ENCODE results near the gene ASIC2. TPM values are rescaled to one million over a fixed set of nuclear protein-coding genes. Genes with fewer than 3 reads are reported as not detected.

The ASIC2 gene
- total RNA-seq, 1 experiment from 2014 or later, result not detected

- no peaks in the 10 kb centered on the region for H3K4me1 Mint-ChIP-seq (ENCODE audit: insufficient read depth, unreplicated experiment)
- CTCF ChIA-PET, result interaction anchor here (0.9 kb wide), 1 partner anchor 8 kb away, joined by 4 read pairs; no protein-coding TSS in a partner anchor
- BruUV-seq (replicated peaks), result no TSS peak
- H3K36me3 Mint-ChIP-seq (ENCODE audit: insufficient read depth, unreplicated experiment), result no peaks in the 10 kb centered on the region
- intact Hi-C loops (cut with micrococcal nuclease), result no loop called here
- H3K4me3 Mint-ChIP-seq (ENCODE audit: unreplicated experiment), result no peak overlapping the region
- H3K9me3 Mint-ChIP-seq (ENCODE audit: unreplicated experiment), result peaks cover 7% of the 10 kb centered on the region
- POLR2A ChIA-PET, result no interaction called here
- H3K27me3 Mint-ChIP-seq (ENCODE audit: insufficient read depth, unreplicated experiment), result peaks cover 43% of the 10 kb centered on the region
- TF ChIP-seq CTCF (IDR thresholded peaks at IDR 0.05; ENCODE audit: unreplicated experiment), result no peak
- H3K27ac Mint-ChIP-seq (ENCODE audit: low read depth, unreplicated experiment), result no peak overlapping the region
- no peak for DNase-seq (ENCODE audit: unreplicated experiment)
Observed at GRCh38 chr17:33297643-33298042, 4.5 kb upstream of the ASIC2 start.

GRCh38 chr17:33294994-33295393 lies 1.9 kb upstream of the ASIC2 start:
- Mint-ChIP-seq H3K4me1 (ENCODE audit: insufficient read depth, unreplicated experiment) (peaks cover 8% of the 10 kb centered on the region), H3K9me3 (ENCODE audit: unreplicated experiment) (peaks cover 7% of the 10 kb centered on the region), H3K27me3 (ENCODE audit: insufficient read depth, unreplicated experiment) (peaks cover 48% of the 10 kb centered on the region), H3K36me3 (ENCODE audit: insufficient read depth, unreplicated experiment) (no peaks in the 10 kb centered on the region), H3K27ac (ENCODE audit: low read depth, unreplicated experiment) (no peak overlapping the region), H3K4me3 (ENCODE audit: unreplicated experiment) (no peak overlapping the region)
- DNase-seq (ENCODE audit: unreplicated experiment), result no peak
- TF ChIP-seq CTCF (IDR thresholded peaks at IDR 0.05; ENCODE audit: unreplicated experiment), result no peak
- intact Hi-C loops (cut with micrococcal nuclease), result no loop called here
- no TSS peak for BruUV-seq (replicated peaks)
- CTCF ChIA-PET, result interaction anchor here (0.6 kb wide), 2 partner anchors 17 to 190 kb away, joined by 3 read pairs; no protein-coding TSS in a partner anchor
- POLR2A ChIA-PET, result no interaction called here

- H3K27me3 Mint-ChIP-seq (ENCODE audit: insufficient read depth, unreplicated experiment), result peaks cover 48% of the 10 kb centered on the region
- peak overlapping the region; percentile 15 for H3K4me3 Mint-ChIP-seq (ENCODE audit: unreplicated experiment)
- POLR2A ChIA-PET, result no interaction called here
- no TSS peak for BruUV-seq (replicated peaks)
- DNase-seq (ENCODE audit: unreplicated experiment), result no peak
- H3K36me3 Mint-ChIP-seq (ENCODE audit: insufficient read depth, unreplicated experiment), result no peaks in the 10 kb centered on the region
- H3K9me3 Mint-ChIP-seq (ENCODE audit: unreplicated experiment), result no peaks in the 10 kb centered on the region
- H3K27ac Mint-ChIP-seq (ENCODE audit: low read depth, unreplicated experiment), result no peak overlapping the region
- intact Hi-C loops (cut with micrococcal nuclease), result no loop called here
- peak; percentile 18 for TF ChIP-seq CTCF (IDR thresholded peaks at IDR 0.05; ENCODE audit: unreplicated experiment)
- peaks cover 8% of the 10 kb centered on the region for H3K4me1 Mint-ChIP-seq (ENCODE audit: insufficient read depth, unreplicated experiment)
- CTCF ChIA-PET, result interaction anchor here (0.7 kb wide), 1 partner anchor 265 kb away, joined by 3 read pairs; no protein-coding TSS in a partner anchor
Observed at GRCh38 chr17:33292201-33292980, 704 bp downstream of the ASIC2 start.

GRCh38 chr17:33291248-33292200 lies 1.6 kb downstream of the ASIC2 start:
- no TSS peak for BruUV-seq (replicated peaks)
- TF ChIP-seq CTCF (IDR thresholded peaks at IDR 0.05; ENCODE audit: unreplicated experiment), result no peak
- Mint-ChIP-seq H3K4me3 (ENCODE audit: unreplicated experiment) (peak overlapping the region; percentile 51), H3K36me3 (ENCODE audit: insufficient read depth, unreplicated experiment) (no peaks in the 10 kb centered on the region), H3K27ac (ENCODE audit: low read depth, unreplicated experiment) (no peak overlapping the region), H3K27me3 (ENCODE audit: insufficient read depth, unreplicated experiment) (peaks cover 48% of the 10 kb centered on the region), H3K4me1 (ENCODE audit: insufficient read depth, unreplicated experiment) (peaks cover 10% of the 10 kb centered on the region), H3K9me3 (ENCODE audit: unreplicated experiment) (no peaks in the 10 kb centered on the region)
- intact Hi-C loops (cut with micrococcal nuclease), result no loop called here
- ChIA-PET POLR2A (no interaction called here), CTCF (interaction anchor here (0.6 to 0.7 kb wide), 4 partner anchors 15 to 264 kb away, joined by 3 to 4 read pairs (median 3); no protein-coding TSS in a partner anchor)
- no peak for DNase-seq (ENCODE audit: unreplicated experiment)
